Liver (tissue), 3 donors: ENCODE measurements around the gene SLC16A5.

ENCODE experiments used
- FOXA1 ChIP-seq: IDR thresholded peaks from 2 replicates; pipeline ENCODE4 v1.6.1; 2016; ENCODE audit warnings: antibody characterized with exemption
- GABPA ChIP-seq, 2 donors: IDR thresholded peaks in 1 of 2; conservative IDR thresholded peaks in 1 of 2; 2 replicates each; pipeline ENCODE4 v1.6.1; 2016; ENCODE audit warnings: antibody characterized with exemption in 2 of 2, mild to moderate bottlenecking in 1 of 2, moderate library complexity in 1 of 2
- HNF4A ChIP-seq, 2 donors: conservative IDR thresholded peaks; 2 replicates each; pipeline ENCODE4 v1.6.1; 2016; ENCODE audit warnings: antibody characterized with exemption in 2 of 2, mild to moderate bottlenecking in 2 of 2
- JUND ChIP-seq, 2 donors: IDR thresholded peaks; 2 replicates each; pipeline ENCODE4 v1.6.1; 2016; ENCODE audit warnings: antibody characterized with exemption in 2 of 2
- RAD21 ChIP-seq, 2 donors: IDR thresholded peaks; 2 replicates each; pipeline ENCODE4 v1.6.1; 2016; ENCODE audit warnings: antibody characterized with exemption in 2 of 2, mild to moderate bottlenecking in 2 of 2
- SP1 ChIP-seq: IDR thresholded peaks from 2 replicates; pipeline ENCODE4 v1.6.1; 2018; ENCODE audit warnings: antibody characterized with exemption, mild to moderate bottlenecking
- YY1 ChIP-seq: IDR thresholded peaks from 2 replicates; pipeline ENCODE4 v1.6.1; 2016; ENCODE audit warnings: antibody characterized with exemption, mild to moderate bottlenecking
- TF ChIP-seq, protein P1 (sequence below): fragments of 150-350 bp; IDR thresholded peaks from 2 replicates; pipeline ENCODE4 v1.5.1; 2017; ENCODE audit warnings: improper control_type of control experiment, low read depth, low read length; ENCODE audit not compliant: missing input control
- TF ChIP-seq, protein P2 (sequence below): IDR thresholded peaks from 2 replicates; pipeline ENCODE4 v1.6.1; 2016; ENCODE audit warnings: antibody characterized with exemption
- TF ChIP-seq, protein P3 (sequence below): IDR thresholded peaks from 2 replicates; pipeline ENCODE4 v1.6.1; 2016; ENCODE audit warnings: antibody characterized with exemption, mild to moderate bottlenecking
- TF ChIP-seq, protein P4 (sequence below): IDR thresholded peaks from 2 replicates; pipeline ENCODE4 v1.6.1; 2016; ENCODE audit warnings: antibody characterized with exemption
- TF ChIP-seq, protein P5 (sequence below): IDR thresholded peaks from 2 replicates; pipeline ENCODE4 v1.6.1; 2016; ENCODE audit warnings: antibody characterized with exemption
- donor health status: healthy.
- donor health status: healthy.

DNA sequence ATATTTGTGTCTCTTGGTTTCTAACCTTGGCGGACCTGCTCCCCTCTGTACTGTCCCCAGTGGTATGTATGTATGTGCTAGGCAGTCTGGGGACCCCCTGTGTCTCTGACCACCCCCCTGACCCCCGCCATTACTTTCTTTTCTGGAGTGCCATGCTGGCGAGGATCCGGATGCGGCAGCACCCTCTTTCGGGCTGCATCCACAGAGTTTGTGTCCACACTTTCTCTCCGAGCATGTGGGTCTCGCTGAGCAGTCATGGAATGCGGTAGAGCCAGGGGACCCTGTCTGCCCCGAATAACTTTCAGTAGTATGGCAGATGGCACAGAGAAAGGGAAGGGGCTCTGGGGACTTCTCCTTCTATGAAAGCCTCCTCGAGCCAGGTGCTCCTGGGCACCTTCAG lies 23.7 kb upstream of the SLC16A5 start:
- TF ChIP-seq, protein P1, sequence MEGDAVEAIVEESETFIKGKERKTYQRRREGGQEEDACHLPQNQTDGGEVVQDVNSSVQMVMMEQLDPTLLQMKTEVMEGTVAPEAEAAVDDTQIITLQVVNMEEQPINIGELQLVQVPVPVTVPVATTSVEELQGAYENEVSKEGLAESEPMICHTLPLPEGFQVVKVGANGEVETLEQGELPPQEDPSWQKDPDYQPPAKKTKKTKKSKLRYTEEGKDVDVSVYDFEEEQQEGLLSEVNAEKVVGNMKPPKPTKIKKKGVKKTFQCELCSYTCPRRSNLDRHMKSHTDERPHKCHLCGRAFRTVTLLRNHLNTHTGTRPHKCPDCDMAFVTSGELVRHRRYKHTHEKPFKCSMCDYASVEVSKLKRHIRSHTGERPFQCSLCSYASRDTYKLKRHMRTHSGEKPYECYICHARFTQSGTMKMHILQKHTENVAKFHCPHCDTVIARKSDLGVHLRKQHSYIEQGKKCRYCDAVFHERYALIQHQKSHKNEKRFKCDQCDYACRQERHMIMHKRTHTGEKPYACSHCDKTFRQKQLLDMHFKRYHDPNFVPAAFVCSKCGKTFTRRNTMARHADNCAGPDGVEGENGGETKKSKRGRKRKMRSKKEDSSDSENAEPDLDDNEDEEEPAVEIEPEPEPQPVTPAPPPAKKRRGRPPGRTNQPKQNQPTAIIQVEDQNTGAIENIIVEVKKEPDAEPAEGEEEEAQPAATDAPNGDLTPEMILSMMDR = no peak
- TF ChIP-seq YY1 (no peak), FOXA1 (no peak), GABPA (IDR thresholded peaks at IDR 0.05 in 1 of 2, conservative IDR thresholded peaks at IDR 0.05 in 1 of 2) (no peak), RAD21 (IDR thresholded peaks at IDR 0.05) (no peak), HNF4A (conservative IDR thresholded peaks at IDR 0.05) (no peak), SP1 (no peak), JUND (IDR thresholded peaks at IDR 0.05) (no peak)
- TF ChIP-seq, protein P2, sequence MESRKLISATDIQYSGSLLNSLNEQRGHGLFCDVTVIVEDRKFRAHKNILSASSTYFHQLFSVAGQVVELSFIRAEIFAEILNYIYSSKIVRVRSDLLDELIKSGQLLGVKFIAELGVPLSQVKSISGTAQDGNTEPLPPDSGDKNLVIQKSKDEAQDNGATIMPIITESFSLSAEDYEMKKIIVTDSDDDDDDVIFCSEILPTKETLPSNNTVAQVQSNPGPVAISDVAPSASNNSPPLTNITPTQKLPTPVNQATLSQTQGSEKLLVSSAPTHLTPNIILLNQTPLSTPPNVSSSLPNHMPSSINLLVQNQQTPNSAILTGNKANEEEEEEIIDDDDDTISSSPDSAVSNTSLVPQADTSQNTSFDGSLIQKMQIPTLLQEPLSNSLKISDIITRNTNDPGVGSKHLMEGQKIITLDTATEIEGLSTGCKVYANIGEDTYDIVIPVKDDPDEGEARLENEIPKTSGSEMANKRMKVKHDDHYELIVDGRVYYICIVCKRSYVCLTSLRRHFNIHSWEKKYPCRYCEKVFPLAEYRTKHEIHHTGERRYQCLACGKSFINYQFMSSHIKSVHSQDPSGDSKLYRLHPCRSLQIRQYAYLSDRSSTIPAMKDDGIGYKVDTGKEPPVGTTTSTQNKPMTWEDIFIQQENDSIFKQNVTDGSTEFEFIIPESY = no peak
- TF ChIP-seq, protein P3, sequence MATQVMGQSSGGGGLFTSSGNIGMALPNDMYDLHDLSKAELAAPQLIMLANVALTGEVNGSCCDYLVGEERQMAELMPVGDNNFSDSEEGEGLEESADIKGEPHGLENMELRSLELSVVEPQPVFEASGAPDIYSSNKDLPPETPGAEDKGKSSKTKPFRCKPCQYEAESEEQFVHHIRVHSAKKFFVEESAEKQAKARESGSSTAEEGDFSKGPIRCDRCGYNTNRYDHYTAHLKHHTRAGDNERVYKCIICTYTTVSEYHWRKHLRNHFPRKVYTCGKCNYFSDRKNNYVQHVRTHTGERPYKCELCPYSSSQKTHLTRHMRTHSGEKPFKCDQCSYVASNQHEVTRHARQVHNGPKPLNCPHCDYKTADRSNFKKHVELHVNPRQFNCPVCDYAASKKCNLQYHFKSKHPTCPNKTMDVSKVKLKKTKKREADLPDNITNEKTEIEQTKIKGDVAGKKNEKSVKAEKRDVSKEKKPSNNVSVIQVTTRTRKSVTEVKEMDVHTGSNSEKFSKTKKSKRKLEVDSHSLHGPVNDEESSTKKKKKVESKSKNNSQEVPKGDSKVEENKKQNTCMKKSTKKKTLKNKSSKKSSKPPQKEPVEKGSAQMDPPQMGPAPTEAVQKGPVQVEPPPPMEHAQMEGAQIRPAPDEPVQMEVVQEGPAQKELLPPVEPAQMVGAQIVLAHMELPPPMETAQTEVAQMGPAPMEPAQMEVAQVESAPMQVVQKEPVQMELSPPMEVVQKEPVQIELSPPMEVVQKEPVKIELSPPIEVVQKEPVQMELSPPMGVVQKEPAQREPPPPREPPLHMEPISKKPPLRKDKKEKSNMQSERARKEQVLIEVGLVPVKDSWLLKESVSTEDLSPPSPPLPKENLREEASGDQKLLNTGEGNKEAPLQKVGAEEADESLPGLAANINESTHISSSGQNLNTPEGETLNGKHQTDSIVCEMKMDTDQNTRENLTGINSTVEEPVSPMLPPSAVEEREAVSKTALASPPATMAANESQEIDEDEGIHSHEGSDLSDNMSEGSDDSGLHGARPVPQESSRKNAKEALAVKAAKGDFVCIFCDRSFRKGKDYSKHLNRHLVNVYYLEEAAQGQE = no peak
- TF ChIP-seq, protein P4, sequence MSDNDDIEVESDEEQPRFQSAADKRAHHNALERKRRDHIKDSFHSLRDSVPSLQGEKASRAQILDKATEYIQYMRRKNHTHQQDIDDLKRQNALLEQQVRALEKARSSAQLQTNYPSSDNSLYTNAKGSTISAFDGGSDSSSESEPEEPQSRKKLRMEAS = no peak
- TF ChIP-seq, protein P5, sequence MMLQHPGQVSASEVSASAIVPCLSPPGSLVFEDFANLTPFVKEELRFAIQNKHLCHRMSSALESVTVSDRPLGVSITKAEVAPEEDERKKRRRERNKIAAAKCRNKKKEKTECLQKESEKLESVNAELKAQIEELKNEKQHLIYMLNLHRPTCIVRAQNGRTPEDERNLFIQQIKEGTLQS = no peak
